ENCODE data around the gene PRSS27.
"Not testable (repeated sequence)": the region's sequence is repeated elsewhere in the genome, so short reads cannot be mapped to it uniquely, and the experiment has no call there.

PRSS27 gene

GRCh38 chr16:2707368-2708289 lies 12.4 kb downstream of the PRSS27 start:
- no peak for DNase-seq

- DNase-seq: no peak
Measured at GRCh38 chr16:2706611-2707311, 13.3 kb downstream of the PRSS27 start.

GRCh38 chr16:2706085-2706484 lies 13.9 kb downstream of the PRSS27 start:
- no peak for DNase-seq

GRCh38 chr16:2705351-2705750 lies 14.7 kb downstream of the PRSS27 start:
- DNase-seq: no peak

GRCh38 chr16:2704983-2705275 lies 15.1 kb downstream of the PRSS27 start:
- DNase-seq: no peak

- DNase-seq: no peak
Measured at GRCh38 chr16:2704166-2704982, 15.7 kb downstream of the PRSS27 start.

GRCh38 chr16:2702871-2703745 lies 16.9 kb downstream of the PRSS27 start:
- no peak for DNase-seq

GRCh38 chr16:2702438-2702825 lies 17.6 kb downstream of the PRSS27 start:
- no peak for DNase-seq

GRCh38 chr16:2701713-2702437 lies 18.1 kb downstream of the PRSS27 start:
- no peak for DNase-seq

GRCh38 chr16:2701272-2701671 lies 18.8 kb downstream of the PRSS27 start:
- DNase-seq: no peak

GRCh38 chr16:2700786-2701185 lies 19.2 kb downstream of the PRSS27 start:
- DNase-seq: no peak

- no peak for DNase-seq
Measured at GRCh38 chr16:2699791-2700600, 20.0 kb downstream of the PRSS27 start.

GRCh38 chr16:2698965-2699750 lies 20.9 kb downstream of the PRSS27 start:
- DNase-seq: no peak

GRCh38 chr16:2698103-2698870 lies 21.7 kb downstream of the PRSS27 start:
- DNase-seq: no peak

GRCh38 chr16:2697401-2697948 lies 22.5 kb downstream of the PRSS27 start:
- no peak for DNase-seq

GRCh38 chr16:2696601-2697250 lies 23.3 kb downstream of the PRSS27 start:
- DNase-seq: not testable (repeated sequence)

GRCh38 chr16:2692948-2693651 lies 26.9 kb downstream of the PRSS27 start:
- no peak for DNase-seq
